A549 treated with AZD9567 at 1 μM for 4 hours (cell line): ENCODE measurements around the gene POLR2A. TPM values are rescaled to one million over a fixed set of nuclear protein-coding genes. Genes with fewer than 3 reads are reported as not detected.

Experiments
- total RNA-seq: library from RNA; stranded (reverse); fragments of 200-300 nt; extraction: Qiagen RNA extraction; gene quantifications from 5 replicates; pipeline ENCODE4 v1.2.3, GENCODE V29; 2022; ENCODE audit not compliant: insufficient read depth

The POLR2A gene
- 74.1 to 103 TPM (median 95.9 TPM) in 5 replicates for total RNA-seq

DNA sequence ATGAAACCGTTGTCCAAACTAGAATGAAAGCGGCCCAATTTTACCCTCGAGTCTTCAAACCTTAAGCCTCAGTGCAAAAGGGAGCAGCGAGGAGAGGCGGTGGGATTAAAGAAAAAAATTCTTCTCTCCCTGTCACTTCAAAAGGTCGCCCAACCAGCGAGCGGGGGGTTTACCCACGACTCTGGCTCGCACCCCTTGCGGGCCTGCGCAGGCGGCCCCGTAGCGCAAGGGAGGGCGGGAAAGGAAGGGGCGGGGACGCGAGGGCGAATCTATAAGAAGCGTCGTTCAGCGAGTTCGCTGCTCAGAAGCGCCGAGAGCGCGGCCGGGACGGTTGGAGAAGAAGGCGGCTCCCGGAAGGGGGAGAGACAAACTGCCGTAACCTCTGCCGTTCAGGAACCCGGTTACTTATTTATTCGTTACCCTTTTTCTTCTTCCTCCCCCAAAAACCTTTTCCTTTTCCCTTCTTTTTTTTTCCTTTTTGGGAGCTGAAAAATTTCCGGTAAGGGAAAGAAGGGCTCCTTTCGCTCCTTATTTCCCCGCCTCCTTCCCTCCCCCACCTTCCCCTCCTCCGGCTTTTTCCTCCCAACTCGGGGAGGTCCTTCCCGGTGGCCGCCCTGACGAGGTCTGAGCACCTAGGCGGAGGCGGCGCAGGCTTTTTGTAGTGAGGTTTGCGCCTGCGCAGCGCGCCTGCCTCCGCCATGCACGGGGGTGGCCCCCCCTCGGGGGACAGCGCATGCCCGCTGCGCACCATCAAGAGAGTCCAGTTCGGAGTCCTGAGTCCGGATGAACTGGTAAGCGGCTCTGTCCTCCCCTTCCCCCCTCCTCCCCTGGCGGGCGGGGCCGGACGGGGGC is at the start of gene POLR2A:
POLR2A (plus strand) TSS at position 300 of the 852 bp plus-strand sequence.

DNA sequence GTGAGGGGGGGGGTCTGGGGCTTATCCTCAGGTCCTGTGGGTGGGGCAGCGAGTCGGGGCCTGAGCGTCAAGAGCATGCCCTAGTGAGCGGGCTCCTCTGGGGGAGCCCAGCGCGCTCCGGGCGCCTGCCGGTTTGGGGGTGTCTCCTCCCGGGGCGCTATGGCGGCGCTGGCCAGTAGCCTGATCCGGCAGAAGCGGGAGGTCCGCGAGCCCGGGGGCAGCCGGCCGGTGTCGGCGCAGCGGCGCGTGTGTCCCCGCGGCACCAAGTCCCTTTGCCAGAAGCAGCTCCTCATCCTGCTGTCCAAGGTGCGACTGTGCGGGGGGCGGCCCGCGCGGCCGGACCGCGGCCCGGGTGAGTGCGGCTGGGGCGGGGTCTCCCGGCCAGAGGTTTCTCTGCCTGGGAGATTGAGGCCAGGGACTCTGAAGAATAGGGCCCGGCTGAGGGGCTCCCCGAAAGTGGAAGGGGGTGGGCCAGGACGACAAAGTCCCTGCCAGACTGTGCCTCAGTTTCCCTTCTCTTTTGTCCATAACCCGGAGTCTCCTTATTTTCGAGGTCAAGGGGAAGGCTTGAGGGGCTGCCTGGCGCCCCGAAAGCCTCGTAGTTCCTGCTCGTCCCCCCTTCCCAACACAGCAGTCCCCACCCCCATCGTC is 44.6 kb upstream of the POLR2A start, which contains the start of gene FGF11:
FGF11 (plus strand) TSS at position 51 of the 651 bp plus-strand sequence; CDS start at position 160, 109 bp downstream.

DNA sequence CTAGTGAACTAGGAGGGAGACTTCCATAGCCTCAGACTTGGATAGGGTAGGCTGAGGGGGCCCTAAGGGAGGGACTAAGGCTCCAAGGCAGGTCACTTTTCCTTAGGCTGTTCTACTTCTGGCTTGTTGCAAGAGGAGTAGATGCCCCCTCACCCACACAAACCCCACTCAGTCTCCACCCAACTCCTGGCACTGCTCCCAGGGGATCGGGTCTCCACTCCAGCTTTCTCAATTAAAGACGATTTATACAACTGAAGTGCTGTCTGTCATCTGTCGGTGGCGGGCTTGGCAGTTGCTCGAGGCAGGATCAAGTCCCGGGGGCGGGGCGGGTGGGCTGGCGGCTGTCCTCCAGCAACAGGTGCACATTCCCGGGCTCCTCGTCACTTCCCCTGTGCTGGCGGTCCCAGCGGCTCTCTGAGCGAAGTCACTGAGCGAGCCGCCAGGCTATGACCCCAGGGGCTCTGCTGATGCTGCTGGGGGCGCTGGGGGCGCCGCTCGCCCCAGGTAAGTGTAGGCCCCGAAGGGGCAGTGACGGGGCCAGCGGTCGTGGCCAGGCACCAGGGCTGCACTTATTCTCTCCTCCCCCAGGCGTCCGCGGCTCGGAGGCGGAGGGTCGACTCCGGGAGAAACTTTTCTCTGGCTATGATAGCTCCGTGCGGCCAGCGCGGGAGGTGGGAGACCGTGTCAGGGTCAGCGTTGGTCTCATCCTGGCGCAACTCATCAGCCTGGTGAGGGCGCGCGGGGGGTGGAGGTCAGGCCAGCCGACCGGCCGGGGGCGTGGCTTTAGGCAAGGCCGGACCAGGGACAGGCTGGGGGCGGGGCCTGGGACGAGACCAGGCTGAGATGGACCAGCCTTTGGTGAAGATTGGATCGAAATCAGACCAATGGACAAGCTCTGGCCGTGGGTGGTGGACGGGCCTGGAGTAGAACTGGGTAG is 39.2 kb upstream of the POLR2A start, which contains the start of gene CHRNB1:
CHRNB1 (plus strand) TSS at position 380 of the 937 bp plus-strand sequence; CDS start at position 447, 67 bp downstream.

DNA sequence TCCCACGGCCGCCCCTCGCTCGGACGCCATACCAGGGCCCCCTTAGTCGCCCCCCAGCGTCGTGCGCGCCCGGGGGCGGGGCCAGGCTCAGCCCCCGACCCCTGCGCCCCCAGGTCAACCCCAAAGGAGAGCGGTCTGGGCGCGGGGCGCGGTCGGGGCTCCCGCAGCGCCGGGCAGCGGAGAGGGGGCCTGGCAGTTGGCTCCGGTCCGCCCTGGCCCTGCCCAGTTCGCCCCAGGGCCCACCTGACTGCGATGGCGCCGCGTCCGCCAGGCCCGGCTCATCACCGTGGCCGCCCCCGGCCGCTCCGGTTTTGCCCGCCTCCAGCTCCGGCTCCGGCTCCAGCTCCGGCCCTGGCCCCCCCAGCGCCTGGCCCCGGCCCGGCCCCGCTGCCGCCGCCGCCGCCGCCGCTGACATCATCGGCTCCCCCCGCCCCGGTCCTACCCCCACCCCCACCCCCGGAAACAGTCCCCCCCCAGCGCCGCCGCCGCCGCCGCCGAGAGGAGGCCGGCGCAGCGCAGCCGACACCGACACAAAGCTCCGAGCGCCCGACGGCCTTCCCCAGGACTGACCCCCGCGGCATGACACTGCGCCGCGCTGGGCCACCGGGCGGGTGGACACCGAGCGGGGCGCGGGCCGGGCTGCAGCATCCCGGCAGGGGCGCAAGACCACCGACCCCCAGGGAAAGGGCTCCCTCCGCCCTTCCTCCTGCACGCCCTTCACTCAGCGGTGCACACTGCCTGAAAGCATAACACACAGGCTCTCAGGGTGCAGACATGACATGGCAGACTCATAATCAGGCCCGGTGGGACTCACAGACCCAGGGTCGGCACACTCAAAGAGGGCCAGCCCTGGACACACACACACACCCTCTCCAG is 4.7 kb upstream of the POLR2A start, which contains the start of gene ZBTB4:
ZBTB4 (minus strand) TSS at position 419 of the 876 bp plus-strand sequence. CDS start 12,830 bp downstream, outside the sequence.

DNA sequence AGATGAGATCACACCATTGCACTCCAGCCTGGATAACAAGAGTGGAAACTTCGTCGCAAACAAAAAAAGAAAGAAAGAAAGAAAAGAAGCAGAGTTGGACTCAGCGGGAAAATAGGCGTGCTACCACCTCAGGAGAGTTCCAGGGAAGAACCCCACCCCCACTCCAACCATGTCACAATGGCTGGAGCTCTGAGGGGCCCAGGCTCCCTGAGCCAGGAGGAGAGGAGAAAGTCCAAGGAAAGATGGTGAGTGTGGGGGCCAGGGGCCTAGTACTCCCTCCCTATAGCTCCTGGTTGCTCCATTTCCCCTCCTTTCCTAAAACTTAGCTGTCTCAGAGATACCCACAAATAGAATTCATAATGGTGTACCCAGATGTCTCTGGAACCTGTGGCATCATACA is 2.9 kb upstream of the POLR2A start, which contains the start of gene SLC35G6:
SLC35G6 (plus strand) TSS at position 172 of the 400 bp plus-strand sequence; CDS start at position 243, 71 bp downstream.

DNA sequence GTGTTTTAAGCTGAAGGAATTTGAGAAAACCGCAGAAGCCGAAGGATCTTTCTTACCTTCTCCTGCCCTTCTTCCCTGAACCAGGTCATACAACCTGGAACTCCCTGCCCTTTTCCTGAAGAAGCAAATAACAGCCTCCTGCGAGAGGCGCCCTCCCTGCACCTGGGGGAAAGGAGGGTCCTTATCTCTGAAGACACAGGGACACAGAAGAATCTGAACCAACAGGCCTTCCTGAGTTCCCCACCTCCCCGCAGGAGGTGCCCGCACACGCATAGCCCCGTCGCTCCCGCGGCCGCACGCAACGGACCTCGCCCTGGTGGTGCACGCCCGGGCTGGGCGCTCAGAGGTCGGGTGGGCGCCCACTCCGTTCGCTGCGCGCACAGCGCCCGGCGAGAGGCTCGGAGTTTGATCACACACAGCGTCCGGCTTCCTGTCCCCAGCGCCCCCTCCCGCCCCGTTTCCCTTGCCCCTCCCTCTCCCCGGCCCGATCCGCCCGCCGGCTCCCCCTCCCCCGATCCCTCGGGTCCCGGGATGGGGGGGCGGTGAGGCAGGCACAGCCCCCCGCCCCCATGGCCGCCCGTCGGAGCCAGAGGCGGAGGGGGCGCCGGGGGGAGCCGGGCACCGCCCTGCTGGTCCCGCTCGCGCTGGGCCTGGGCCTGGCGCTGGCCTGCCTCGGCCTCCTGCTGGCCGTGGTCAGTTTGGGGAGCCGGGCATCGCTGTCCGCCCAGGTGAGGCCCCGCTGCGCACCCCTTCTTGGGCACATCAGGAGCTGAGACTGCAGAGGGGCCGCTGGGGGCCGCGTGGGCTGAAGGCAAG is 64.6 kb downstream of the POLR2A start, which contains the start of gene TNFSF12:
TNFSF12 (plus strand) TSS at position 474 of the 816 bp plus-strand sequence; CDS start at position 570, 96 bp downstream.

Other genes starting within 250 kb of the POLR2A start
- gene DVL2, start 249.8 kb upstream of the POLR2A start, total RNA-seq, result 29.2 to 43.3 TPM (median 42.3 TPM) in 5 replicates
- gene PHF23, start 244.9 kb upstream of the POLR2A start, total RNA-seq, result 67.2 to 91.5 TPM (median 83.0 TPM) in 5 replicates
- gene GABARAP, start 241.9 kb upstream of the POLR2A start, total RNA-seq, result 638 to 734 TPM (median 663 TPM) in 5 replicates
- 202 to 277 TPM (median 222 TPM) in 5 replicates for gene CTDNEP1, start 232.6 kb upstream of the POLR2A start, total RNA-seq
- 115 to 144 TPM (median 128 TPM) in 5 replicates for gene ELP5, start 232.2 kb upstream of the POLR2A start, total RNA-seq
- 1.4 to 1.8 TPM (median 1.6 TPM) in 4 of 5 replicates, not detected in the other for gene CLDN7, start 221.9 kb upstream of the POLR2A start, total RNA-seq
- gene SLC2A4, start 202.6 kb upstream of the POLR2A start, total RNA-seq, result 0.28 to 0.45 TPM (median 0.37 TPM) in 4 of 5 replicates, not detected in the other
- gene YBX2, start 189.7 kb upstream of the POLR2A start, total RNA-seq, result 0.46 to 0.72 TPM (median 0.60 TPM) in 4 of 5 replicates, not detected in the other
- 1,570 to 1,809 TPM (median 1,672 TPM) in 5 replicates for gene EIF5A, start 176.7 kb upstream of the POLR2A start, total RNA-seq
- gene GPS2, start 169.0 kb upstream of the POLR2A start, total RNA-seq, result 91.5 to 113 TPM (median 108 TPM) in 5 replicates
- 30.5 to 37.6 TPM (median 36.4 TPM) in 5 replicates for gene NEURL4, start 155.0 kb upstream of the POLR2A start, total RNA-seq
- gene ACAP1, start 147.8 kb upstream of the POLR2A start, total RNA-seq, result 2.1 to 5.5 TPM (median 3.9 TPM) in 4 of 5 replicates, not detected in the other
- 10.3 to 15.0 TPM (median 13.0 TPM) in 5 replicates for gene KCTD11, start 132.2 kb upstream of the POLR2A start, total RNA-seq
- gene TMEM95, start 129.2 kb upstream of the POLR2A start, total RNA-seq, result not detected in 5 replicates
- 1.4 to 1.7 TPM (median 1.6 TPM) in 5 replicates for gene TNK1, start 103.3 kb upstream of the POLR2A start, total RNA-seq
- gene PLSCR3, start 89.8 kb upstream of the POLR2A start, total RNA-seq, result 36.1 to 44.4 TPM (median 40.5 TPM) in 5 replicates
- 181 to 231 TPM (median 208 TPM) in 5 replicates for gene TMEM256, start 80.3 kb upstream of the POLR2A start, total RNA-seq
- 12.4 to 20.9 TPM (median 18.3 TPM) in 5 replicates for gene NLGN2, start 76.5 kb upstream of the POLR2A start, total RNA-seq
- 0.08 TPM in 2 of 5 replicates, not detected in the others for gene SPEM1, start 64.0 kb upstream of the POLR2A start, total RNA-seq
- gene SPEM2, start 58.8 kb upstream of the POLR2A start, total RNA-seq, result 0.05 to 0.07 TPM (median 0.05 TPM) in 3 of 5 replicates, not detected in the others
- 0.02 to 0.06 TPM (median 0.02 TPM) in 3 of 5 replicates, not detected in the others for gene SPEM3, start 55.5 kb upstream of the POLR2A start, total RNA-seq
- 7.5 to 12.0 TPM (median 11.6 TPM) in 5 replicates for gene TMEM102, start 48.9 kb upstream of the POLR2A start, total RNA-seq
- gene FGF11, start 44.9 kb upstream of the POLR2A start, total RNA-seq, result 0.67 to 1.3 TPM (median 0.74 TPM) in 4 of 5 replicates, not detected in the other
- gene CHRNB1, start 39.3 kb upstream of the POLR2A start, total RNA-seq, result 5.7 to 17.4 TPM (median 8.1 TPM) in 5 replicates
- 17.6 to 21.8 TPM (median 20.5 TPM) in 5 replicates for gene ZBTB4, start 4.7 kb upstream of the POLR2A start, total RNA-seq
- not detected in 5 replicates for gene SLC35G6, start 2.9 kb upstream of the POLR2A start, total RNA-seq
- gene TNFSF12, start 64.7 kb downstream of the POLR2A start, total RNA-seq, result 7.1 to 11.8 TPM (median 9.9 TPM) in 5 replicates
- gene TNFSF13, start 74.4 kb downstream of the POLR2A start, total RNA-seq, result 0.40 to 0.92 TPM (median 0.66 TPM) in 4 of 5 replicates, not detected in the other
- 70.1 to 96.6 TPM (median 91.7 TPM) in 5 replicates for gene SENP3, start 77.6 kb downstream of the POLR2A start, total RNA-seq
- 23.5 to 28.8 TPM (median 28.1 TPM) in 5 replicates for gene CD68, start 95.3 kb downstream of the POLR2A start, total RNA-seq
- gene MPDU1, start 99.5 kb downstream of the POLR2A start, total RNA-seq, result 112 to 167 TPM (median 117 TPM) in 5 replicates
- gene SOX15, start 105.7 kb downstream of the POLR2A start, total RNA-seq, result 0.17 to 0.42 TPM (median 0.28 TPM) in 4 of 5 replicates, not detected in the other
- 59.1 to 61.9 TPM (median 61.2 TPM) in 5 replicates for gene FXR2, start 130.5 kb downstream of the POLR2A start, total RNA-seq
- gene SAT2, start 143.5 kb downstream of the POLR2A start, total RNA-seq, result 51.0 to 90.6 TPM (median 82.1 TPM) in 5 replicates
- 0.47 to 1.00 TPM (median 0.70 TPM) in 4 of 5 replicates, not detected in the other for gene SHBG, start 145.8 kb downstream of the POLR2A start, total RNA-seq
- 0.19 to 0.26 TPM (median 0.24 TPM) in 4 of 5 replicates, not detected in the other for gene ATP1B2, start 166.6 kb downstream of the POLR2A start, total RNA-seq
- gene TP53, start 203.1 kb downstream of the POLR2A start, total RNA-seq, result 42.8 to 46.9 TPM (median 44.9 TPM) in 5 replicates
- 39.9 to 45.3 TPM (median 43.7 TPM) in 5 replicates for gene WRAP53, start 204.1 kb downstream of the POLR2A start, total RNA-seq
- gene EFNB3, start 220.8 kb downstream of the POLR2A start, total RNA-seq, result 1.1 to 2.2 TPM (median 1.3 TPM) in 5 replicates
- gene DNAH2, start 233.4 kb downstream of the POLR2A start, total RNA-seq, result 0.03 to 0.10 TPM (median 0.05 TPM) in 3 of 5 replicates, not detected in the others